Astrocyte (in vitro differentiated cells and primary cell): ENCODE measurements around the gene BACH2.

Experiments
- CTCF ChIP-seq: IDR thresholded peaks from 2 replicates; pipeline ENCODE4 v1.5.1; 2011; ENCODE audit warnings: low read depth, mild to moderate bottlenecking, inconsistent platforms, low read length, moderate library complexity; ENCODE audit not compliant: insufficient read depth
- EZH2 ChIP-seq: IDR thresholded peaks from 2 replicates; pipeline ENCODE4 v1.6.1; 2012; ENCODE audit warnings: mild to moderate bottlenecking, low read length, inconsistent platforms; ENCODE audit not compliant: insufficient read depth

GRCh38 chr6:90268178-90268577 is 28.5 kb downstream of the BACH2 start:
- TF ChIP-seq CTCF: no peak
- TF ChIP-seq EZH2: no peak
